HG02610 (cell line): ENCODE measurements around the gene CFAP97D2.
"Not testable (repeated sequence)": the region's sequence is repeated elsewhere in the genome, so short reads cannot be mapped to it uniquely, and the experiment has no call there.

Source experiments
- ATAC-seq: cut with Tn5 transposase; IDR thresholded peaks from one replicate; pipeline ENCODE4 v1.9.1; 2021; ENCODE audit warnings: mild to moderate bottlenecking, moderate library complexity; ENCODE audit not compliant: unreplicated experiment

Gene CFAP97D2

GRCh38 chr13:114194853-114195252, 15.8 kb downstream of the CFAP97D2 start:
- ATAC-seq = no peak

- no peak for ATAC-seq
Measured at GRCh38 chr13:114196629-114197028, 17.6 kb downstream of the CFAP97D2 start.

GRCh38 chr13:114198556-114198955, 19.5 kb downstream of the CFAP97D2 start:
- ATAC-seq = no peak

- ATAC-seq = not testable (repeated sequence)
Measured at GRCh38 chr13:114199526-114199925, 20.5 kb downstream of the CFAP97D2 start.

- no peak for ATAC-seq
Measured at GRCh38 chr13:114199954-114200353, 20.9 kb downstream of the CFAP97D2 start.

GRCh38 chr13:114200399-114200911, 21.4 kb downstream of the CFAP97D2 start:
- ATAC-seq = no peak

- no peak for ATAC-seq
Measured at GRCh38 chr13:114202581-114202980, 23.5 kb downstream of the CFAP97D2 start.

GRCh38 chr13:114203536-114203935, 24.5 kb downstream of the CFAP97D2 start:
- no peak for ATAC-seq

GRCh38 chr13:114204894-114205293, 25.8 kb downstream of the CFAP97D2 start:
- ATAC-seq = no peak

- ATAC-seq = no peak
Measured at GRCh38 chr13:114208134-114208533, 29.1 kb downstream of the CFAP97D2 start.

GRCh38 chr13:114211446-114212157, 32.5 kb downstream of the CFAP97D2 start:
- no peak for ATAC-seq

- ATAC-seq = no peak
Measured at GRCh38 chr13:114212158-114212495, 33.1 kb downstream of the CFAP97D2 start.

GRCh38 chr13:114213980-114214379, 34.9 kb downstream of the CFAP97D2 start:
- ATAC-seq = no peak

GRCh38 chr13:114219392-114219791, 40.3 kb downstream of the CFAP97D2 start:
- ATAC-seq = no peak

GRCh38 chr13:114222461-114222968, 43.5 kb downstream of the CFAP97D2 start:
- no peak for ATAC-seq

- ATAC-seq = no peak
Measured at GRCh38 chr13:114224201-114224600, 45.1 kb downstream of the CFAP97D2 start.

- no peak for ATAC-seq
Measured at GRCh38 chr13:114225610-114226009, 46.6 kb downstream of the CFAP97D2 start.

- no peak for ATAC-seq
Measured at GRCh38 chr13:114226088-114226487, 47.0 kb downstream of the CFAP97D2 start.

- peak; percentile 68 for ATAC-seq
Measured at GRCh38 chr13:114226699-114227323, 47.8 kb downstream of the CFAP97D2 start.

- no peak for ATAC-seq
Measured at GRCh38 chr13:114227528-114227927, 48.5 kb downstream of the CFAP97D2 start.

- no peak for ATAC-seq
Measured at GRCh38 chr13:114228176-114228575, 49.1 kb downstream of the CFAP97D2 start.

- ATAC-seq = no peak
Measured at GRCh38 chr13:114229506-114229905, 50.4 kb downstream of the CFAP97D2 start.
